Esophagus muscularis mucosa (tissue), 4 donors: ENCODE measurements around the gene USP34. TPM values are rescaled to one million over a fixed set of nuclear protein-coding genes. Genes with fewer than 3 reads are reported as not detected.

Experiments used
- DNase-seq: peaks from one replicate; pipeline ENCODE4 v3.0.0-alpha.2; 2017; ENCODE audit errors: extremely low spot score
- H3K27ac ChIP-seq, 4 donors: fragments of 200-600 bp; sonication (generic); replicated peaks in 1 of 4; 1 replicate in 3 of 4; 2 replicates in 1 of 4; pipeline ENCODE4 v1.5.1; 2016 to 2019; ENCODE audit warnings: mild to moderate bottlenecking in 1 of 4
- H3K27me3 ChIP-seq, 4 donors: fragments of 200-600 bp; sonication (generic); one replicate each; pipeline versions ENCODE4 v1.5.1 to v1.6.0; 2016 to 2019
- H3K36me3 ChIP-seq, 4 donors: fragments of 200-600 bp; sonication (generic); one replicate each; pipeline ENCODE4 v1.5.1; 2016 to 2019
- H3K4me1 ChIP-seq, 4 donors: fragments of 200-600 bp; sonication (generic); one replicate each; pipeline ENCODE4 v1.5.1; 2016 to 2019
- H3K4me3 ChIP-seq, 4 donors: fragments of 200-600 bp; sonication (generic); 1 replicate in 2 of 4; 2 replicates in 2 of 4; pipeline ENCODE4 v1.5.1; 2016 to 2019; ENCODE audit warnings: mild to moderate bottlenecking in 4 of 4, moderate library complexity in 1 of 4
- H3K9me3 ChIP-seq, 4 donors: fragments of 200-600 bp; sonication (generic); 1 replicate in 3 of 4; 2 replicates in 1 of 4; pipeline ENCODE4 v1.5.1; 2016 to 2019
- CTCF ChIP-seq, 3 experiments: fragments of 200-600 bp in 2 of 3; fragments of 450-650 bp in 1 of 3; sonication (generic) in 2 of 3; IDR thresholded peaks; one replicate each; pipeline ENCODE4 v1.5.1; 2017 to 2019; ENCODE audit warnings: antibody characterized with exemption in 3 of 3, mild to moderate bottlenecking in 2 of 3, moderate library complexity in 1 of 3
- EP300 ChIP-seq: sonication (generic); formaldehyde crosslinking; IDR thresholded peaks from one replicate; pipeline ENCODE4 v1.6.1; 2017; ENCODE audit warnings: antibody characterized with exemption
- POLR2A ChIP-seq: fragments of 450-650 bp; IDR thresholded peaks from one replicate; pipeline ENCODE4 v1.6.1; 2017; ENCODE audit warnings: antibody characterized with exemption, moderate library complexity, mild to moderate bottlenecking, low read depth
- POLR2AphosphoS5 ChIP-seq, 2 donors: sonication (generic); formaldehyde crosslinking; IDR thresholded peaks; one replicate each; pipeline ENCODE4 v1.6.1; 2017; ENCODE audit warnings: antibody characterized with exemption in 2 of 2
- WGBS: methylation state at CpG from one replicate; pipeline ENCODE4 v1.1.5; 2018; 5-methylcytosine and 5-hydroxymethylcytosine counted together
- intact Hi-C: fragments of 100-400 bp; cut with DNase I; formaldehyde crosslinking; loops from one replicate; pipeline ENCODE4 v1.15.1; 2023
- total RNA-seq, 4 donors: library from RNA; depleted of rRNA; stranded (reverse); fragments of >200 nt; gene quantifications; one replicate each; pipeline versions ENCODE4 v1.1.0 to v1.2.1, GENCODE V29; 2016

The USP34 gene
- total RNA-seq, 4 donors from 2014 or later: 124 to 137 (median 129) TPM

GRCh38 chr2:61350777-61351176 lies 120.1 kb downstream of the USP34 start:
- Histone ChIP-seq H3K27ac (no peak overlapping the region), H3K4me1 (no peaks in the 10 kb centered on the region), H3K4me3 (no peak overlapping the region), H3K9me3 (peaks cover 0 to 16% (median 15%) of the 10 kb centered on the region in 4 donors), H3K36me3 (peaks cover 22 to 63% (median 38%) of the 10 kb centered on the region in 4 donors), H3K27me3 (no peaks in the 10 kb centered on the region)
- WGBS: 100% methylated on average over 3 of the region's 3 CpGs
- DNase-seq: no peak
- no peak for TF ChIP-seq EP300
- no peak for TF ChIP-seq CTCF (IDR thresholded peaks at IDR 0.05)
- TF ChIP-seq POLR2AphosphoS5 (IDR thresholded peaks at IDR 0.05): no peak
- no peak for TF ChIP-seq POLR2A
- intact Hi-C loops: no loop called here

GRCh38 chr2:61343141-61343540 lies 127.7 kb downstream of the USP34 start:
- no peak for DNase-seq
- Histone ChIP-seq H3K36me3 (peaks cover 14 to 85% (median 58%) of the 10 kb centered on the region in 4 donors), H3K4me1 (no peaks in the 10 kb centered on the region), H3K9me3 (no peaks in the 10 kb centered on the region), H3K27me3 (no peaks in the 10 kb centered on the region), H3K27ac (no peak overlapping the region), H3K4me3 (no peak overlapping the region)
- 98% methylated on average over 1 of the region's 1 CpG for WGBS
- intact Hi-C loops: no loop called here
- TF ChIP-seq POLR2AphosphoS5 (IDR thresholded peaks at IDR 0.05) (no peak), POLR2A (no peak), CTCF (IDR thresholded peaks at IDR 0.05) (no peak), EP300 (no peak)

GRCh38 chr2:61340242-61340641 lies 130.6 kb downstream of the USP34 start:
- H3K4me1 ChIP-seq: no peaks in the 10 kb centered on the region
- TF ChIP-seq EP300 (no peak), POLR2AphosphoS5 (IDR thresholded peaks at IDR 0.05) (no peak), POLR2A (no peak), CTCF (IDR thresholded peaks at IDR 0.05) (no peak)
- intact Hi-C loops: no loop called here
- no peak for DNase-seq
- peaks cover 7 to 75% (median 46%) of the 10 kb centered on the region in 4 donors for H3K36me3 ChIP-seq
- H3K9me3 ChIP-seq: no peaks in the 10 kb centered on the region
- WGBS: 97% methylated on average over 2 of the region's 2 CpGs
- no peaks in the 10 kb centered on the region for H3K27me3 ChIP-seq
- no peak overlapping the region for H3K27ac ChIP-seq
- no peak overlapping the region for H3K4me3 ChIP-seq

GRCh38 chr2:61338447-61338846 lies 132.4 kb downstream of the USP34 start:
- intact Hi-C loops: no loop called here
- peaks cover 7 to 63% (median 35%) of the 10 kb centered on the region in 4 donors for H3K36me3 ChIP-seq
- TF ChIP-seq POLR2A (no peak), CTCF (IDR thresholded peaks at IDR 0.05) (no peak)

GRCh38 chr2:61335187-61335586 lies 135.7 kb downstream of the USP34 start:
- intact Hi-C loops: no loop called here
- 93% methylated on average over 3 of the region's 3 CpGs for WGBS

More at GRCh38 chr2:61338447-61338846, 132.4 kb downstream of the USP34 start:
- no peak for DNase-seq
- Histone ChIP-seq H3K27ac (no peak overlapping the region), H3K9me3 (no peaks in the 10 kb centered on the region), H3K4me3 (no peak overlapping the region), H3K27me3 (no peaks in the 10 kb centered on the region), H3K4me1 (peaks cover 0 to 4% (median 0%) of the 10 kb centered on the region in 4 donors)

More at GRCh38 chr2:61335187-61335586, 135.7 kb downstream of the USP34 start:
- no peak overlapping the region for H3K27ac ChIP-seq
- no peaks in the 10 kb centered on the region for H3K9me3 ChIP-seq
- no peaks in the 10 kb centered on the region for H3K27me3 ChIP-seq
- TF ChIP-seq POLR2A: no peak
- TF ChIP-seq EP300: no peak
- TF ChIP-seq CTCF (IDR thresholded peaks at IDR 0.05): no peak
- no peak for TF ChIP-seq POLR2AphosphoS5 (IDR thresholded peaks at IDR 0.05)
- peaks cover 0 to 6% (median 0%) of the 10 kb centered on the region in 4 donors for H3K4me1 ChIP-seq
- no peak for DNase-seq
- H3K36me3 ChIP-seq: peaks cover 7 to 59% (median 30%) of the 10 kb centered on the region in 4 donors
- no peak overlapping the region for H3K4me3 ChIP-seq
